BE2C (cell line): ENCODE measurements around the gene NPC1L1.

Experiments used
- DNase-seq: peaks from one replicate; pipeline ENCODE4 v3.0.0-alpha.2; 2020
- H3K27me3 ChIP-seq: fragments of 250-450 bp; sonication (Bioruptor Pico); 2 replicates; pipeline ENCODE4 v1.5.1; 2020; ENCODE audit warnings: mild to moderate bottlenecking
- H3K36me3 ChIP-seq: fragments of 250-450 bp; sonication (Bioruptor Pico); 2 replicates; pipeline ENCODE4 v1.5.1; 2020; ENCODE audit warnings: mild to moderate bottlenecking
- H3K4me1 ChIP-seq: fragments of 250-450 bp; sonication (Bioruptor Pico); 2 replicates; pipeline ENCODE4 v1.5.1; 2020
- H3K4me3 ChIP-seq: 2 replicates; pipeline ENCODE4 v1.5.1; 2011; ENCODE audit warnings: low read depth, low read length
- H3K9me3 ChIP-seq: fragments of 250-450 bp; sonication (Bioruptor Pico); 2 replicates; pipeline ENCODE4 v1.5.1; 2020
- CTCF ChIP-seq: IDR thresholded peaks from 2 replicates; pipeline ENCODE4 v1.5.1; 2012; ENCODE audit warnings: mild to moderate bottlenecking, low read depth, low read length

NPC1L1 gene

GRCh38 chr7:44538093-44538797, 2.9 kb downstream of the NPC1L1 start:
- no peak for TF ChIP-seq CTCF
- no peaks in the 10 kb centered on the region for H3K9me3 ChIP-seq
- no peak for DNase-seq

GRCh38 chr7:44537442-44537841, 3.7 kb downstream of the NPC1L1 start:
- no peak for DNase-seq
- no peak overlapping the region for H3K4me3 ChIP-seq
- H3K9me3 ChIP-seq, result no peaks in the 10 kb centered on the region
- H3K36me3 ChIP-seq, result no peaks in the 10 kb centered on the region
- no peak for TF ChIP-seq CTCF
- no peaks in the 10 kb centered on the region for H3K27me3 ChIP-seq
- no peaks in the 10 kb centered on the region for H3K4me1 ChIP-seq

More at GRCh38 chr7:44538093-44538797, 2.9 kb downstream of the NPC1L1 start:
- Histone ChIP-seq H3K27me3 (no peaks in the 10 kb centered on the region), H3K4me3 (no peak overlapping the region), H3K36me3 (no peaks in the 10 kb centered on the region), H3K4me1 (no peaks in the 10 kb centered on the region)

GRCh38 chr7:44536090-44536489, 5.0 kb downstream of the NPC1L1 start:
- no peaks in the 10 kb centered on the region for H3K9me3 ChIP-seq
- no peaks in the 10 kb centered on the region for H3K36me3 ChIP-seq
- H3K27me3 ChIP-seq, result no peaks in the 10 kb centered on the region
- no peak for DNase-seq
- TF ChIP-seq CTCF, result no peak
- H3K4me3 ChIP-seq, result no peak overlapping the region
- H3K4me1 ChIP-seq, result no peaks in the 10 kb centered on the region

- Histone ChIP-seq H3K27me3 (no peaks in the 10 kb centered on the region), H3K4me1 (no peaks in the 10 kb centered on the region), H3K9me3 (no peaks in the 10 kb centered on the region), H3K4me3 (no peak overlapping the region), H3K36me3 (no peaks in the 10 kb centered on the region)
- DNase-seq, result no peak
- no peak for TF ChIP-seq CTCF
These were observed 5.6 kb downstream of the NPC1L1 start for GRCh38 chr7:44535348-44536064.

GRCh38 chr7:44534501-44534900, 6.6 kb downstream of the NPC1L1 start:
- Histone ChIP-seq H3K27me3 (no peaks in the 10 kb centered on the region), H3K36me3 (no peaks in the 10 kb centered on the region), H3K4me1 (no peaks in the 10 kb centered on the region), H3K9me3 (no peaks in the 10 kb centered on the region), H3K4me3 (no peak overlapping the region)
- peak; percentile 72 for DNase-seq
- peak; percentile 88 for TF ChIP-seq CTCF

- no peak overlapping the region for H3K4me3 ChIP-seq
- H3K27me3 ChIP-seq, result no peaks in the 10 kb centered on the region
- no peak for TF ChIP-seq CTCF
- DNase-seq, result no peak
- H3K36me3 ChIP-seq, result no peaks in the 10 kb centered on the region
- no peaks in the 10 kb centered on the region for H3K9me3 ChIP-seq
- H3K4me1 ChIP-seq, result no peaks in the 10 kb centered on the region
These were observed 7.0 kb downstream of the NPC1L1 start for GRCh38 chr7:44534087-44534486.
